Measurements from ENCODE around the gene EVA1A. TPM values are rescaled to one million over a fixed set of nuclear protein-coding genes. Genes with fewer than 3 reads are reported as not detected.

Gene EVA1A
- total RNA-seq, 4 donors from 2014 or later = not detected

GRCh38 chr2:75582840-75583239 lies 22.1 kb upstream of the EVA1A start:
- WGBS, 2 donors (ENCODE audit: low coverage in 1 of 2) = 64% methylated on average over 1 of the region's 1 CpG
- H3K27me3 ChIP-seq = no peaks in the 10 kb centered on the region
- no peak overlapping the region for H3K4me3 ChIP-seq
- intact Hi-C loops (cut with DNase I; ENCODE audit: low total_unique reads) = no loop called here
- no peak overlapping the region for H3K27ac ChIP-seq
- no peaks in the 10 kb centered on the region for H3K9me3 ChIP-seq
- H3K36me3 ChIP-seq = no peaks in the 10 kb centered on the region
- no peaks in the 10 kb centered on the region for H3K4me1 ChIP-seq
- DNase-seq = no peak
- TF ChIP-seq POLR2A (IDR thresholded peaks at IDR 0.05) = no peak
- no peak for TF ChIP-seq POLR2AphosphoS5 (IDR thresholded peaks at IDR 0.05)
- no peak for TF ChIP-seq EP300 (IDR thresholded peaks at IDR 0.05; ENCODE audit: low read depth)
- no peak for TF ChIP-seq CTCF (IDR thresholded peaks at IDR 0.05)
- in situ Hi-C loops (cut with MboI; ENCODE audit: low pct_ligation_motif_present in 1 of 4, low pct_unique_long_range_greater_than_20kb in 1 of 4, low sequenced_read_pairs in 3 of 4) = no loop called here

GRCh38 chr2:75580606-75581005 lies 19.9 kb upstream of the EVA1A start:
- Histone ChIP-seq H3K4me1 (no peaks in the 10 kb centered on the region), H3K9me3 (no peaks in the 10 kb centered on the region), H3K27me3 (no peaks in the 10 kb centered on the region), H3K27ac (no peak overlapping the region), H3K36me3 (no peaks in the 10 kb centered on the region), H3K4me3 (no peak overlapping the region)
- no peak for DNase-seq
- intact Hi-C loops (cut with DNase I; ENCODE audit: low total_unique reads) (no loop called here), in situ Hi-C loops (cut with MboI; ENCODE audit: low pct_ligation_motif_present in 1 of 4, low pct_unique_long_range_greater_than_20kb in 1 of 4, low sequenced_read_pairs in 3 of 4) (no loop called here)
- TF ChIP-seq POLR2A (IDR thresholded peaks at IDR 0.05) (no peak), CTCF (IDR thresholded peaks at IDR 0.05) (no peak), EP300 (IDR thresholded peaks at IDR 0.05; ENCODE audit: low read depth) (no peak), POLR2AphosphoS5 (IDR thresholded peaks at IDR 0.05) (no peak)
- WGBS, 2 donors (ENCODE audit: low coverage in 1 of 2) = 90 to 100% methylated on average over 1 of the region's 1 CpG

GRCh38 chr2:75580156-75580555 lies 19.4 kb upstream of the EVA1A start:
- no peak overlapping the region for H3K27ac ChIP-seq
- WGBS, 2 donors (ENCODE audit: low coverage in 1 of 2) = 82% methylated on average over 1 of the region's 1 CpG; no CpG with 5 or more reads in 1 of the 2 donors
- H3K36me3 ChIP-seq = no peaks in the 10 kb centered on the region
- H3K4me1 ChIP-seq = no peaks in the 10 kb centered on the region
- intact Hi-C loops (cut with DNase I; ENCODE audit: low total_unique reads) = no loop called here
- in situ Hi-C loops (cut with MboI; ENCODE audit: low pct_ligation_motif_present in 1 of 4, low pct_unique_long_range_greater_than_20kb in 1 of 4, low sequenced_read_pairs in 3 of 4) = no loop called here
- H3K4me3 ChIP-seq = no peak overlapping the region
- TF ChIP-seq EP300 (IDR thresholded peaks at IDR 0.05; ENCODE audit: low read depth) (no peak), POLR2A (IDR thresholded peaks at IDR 0.05) (no peak), POLR2AphosphoS5 (IDR thresholded peaks at IDR 0.05) (no peak), CTCF (IDR thresholded peaks at IDR 0.05) (no peak)
- H3K27me3 ChIP-seq = no peaks in the 10 kb centered on the region
- DNase-seq = no peak
- H3K9me3 ChIP-seq = no peaks in the 10 kb centered on the region

GRCh38 chr2:75579186-75579585 lies 18.4 kb upstream of the EVA1A start:
- Histone ChIP-seq H3K4me1 (no peaks in the 10 kb centered on the region), H3K36me3 (no peaks in the 10 kb centered on the region), H3K27ac (no peak overlapping the region), H3K4me3 (no peak overlapping the region), H3K27me3 (no peaks in the 10 kb centered on the region), H3K9me3 (no peaks in the 10 kb centered on the region)
- TF ChIP-seq POLR2A (IDR thresholded peaks at IDR 0.05) (no peak), CTCF (IDR thresholded peaks at IDR 0.05) (no peak), POLR2AphosphoS5 (IDR thresholded peaks at IDR 0.05) (no peak), EP300 (IDR thresholded peaks at IDR 0.05; ENCODE audit: low read depth) (no peak)
- DNase-seq = no peak
- intact Hi-C loops (cut with DNase I; ENCODE audit: low total_unique reads) (no loop called here), in situ Hi-C loops (cut with MboI; ENCODE audit: low pct_ligation_motif_present in 1 of 4, low pct_unique_long_range_greater_than_20kb in 1 of 4, low sequenced_read_pairs in 3 of 4) (no loop called here)

Measured in transverse colon (tissue), 4 donors.